ENCODE data around the gene COL11A2.

COL11A2 gene

GRCh38 chr6:33166811-33167210 is 25.5 kb downstream of the COL11A2 start:
- no peak for DNase-seq (ENCODE audit: extremely low spot score)
- ChIA-PET CTCF (no interaction called here), POLR2A (interaction anchor here (1.2 kb wide), 1 partner anchor 42 kb away, joined by 6 read pairs; the partner anchor contains the start of gene RING1)
- TF ChIP-seq ZNF384 (IDR thresholded peaks at IDR 0.05) = no peak
- no peak for TF ChIP-seq SP1 (IDR thresholded peaks at IDR 0.05)
- no peak for TF ChIP-seq ELF4 (IDR thresholded peaks at IDR 0.05)
- TF ChIP-seq NFRKB (IDR thresholded peaks at IDR 0.05) = no peak
- TF ChIP-seq SUZ12 (IDR thresholded peaks at IDR 0.05) = no peak
- TF ChIP-seq BHLHE40 (IDR thresholded peaks at IDR 0.05; ENCODE audit: borderline replicate concordance) = no peak

- ChIA-PET CTCF (no interaction called here), POLR2A (interaction anchor here (1.2 kb wide), 1 partner anchor 42 kb away, joined by 6 read pairs; the partner anchor contains the start of gene RING1)
- TF ChIP-seq CTBP1 (IDR thresholded peaks at IDR 0.05; ENCODE audit: borderline replicate concordance) (no peak), SP1 (IDR thresholded peaks at IDR 0.05) (no peak), SUZ12 (IDR thresholded peaks at IDR 0.05) (no peak), ZNF384 (IDR thresholded peaks at IDR 0.05) (no peak), ELF4 (IDR thresholded peaks at IDR 0.05) (no peak), NFRKB (IDR thresholded peaks at IDR 0.05) (no peak), FOXA1 (IDR thresholded peaks at IDR 0.05) (no peak), FOXM1 (IDR thresholded peaks at IDR 0.05; ENCODE audit: borderline replicate concordance) (no peak), FOXK2 (IDR thresholded peaks at IDR 0.05) (no peak), HDGF (IDR thresholded peaks at IDR 0.05; ENCODE audit: borderline replicate concordance) (no peak), LEF1 (IDR thresholded peaks at IDR 0.05; ENCODE audit: borderline replicate concordance) (no peak), ARNT (IDR thresholded peaks at IDR 0.05) (no peak), L3MBTL2 (conservative IDR thresholded peaks at IDR 0.05) (no peak)
- no peak for DNase-seq (ENCODE audit: extremely low spot score)
Observed at GRCh38 chr6:33166363-33166762, 25.9 kb downstream of the COL11A2 start.

- DNase-seq (ENCODE audit: extremely low spot score) = no peak
- ChIA-PET POLR2A (interaction anchor here (1.0 kb wide), 1 partner anchor 106 kb away, joined by 3 read pairs; the partner anchor contains the start of genes RPS18 and VPS52), CTCF (no interaction called here)
- TF ChIP-seq ZNF384 (IDR thresholded peaks at IDR 0.05) (no peak), L3MBTL2 (conservative IDR thresholded peaks at IDR 0.05) (no peak), PKNOX1 (IDR thresholded peaks at IDR 0.05) (no peak), HDGF (IDR thresholded peaks at IDR 0.05; ENCODE audit: borderline replicate concordance) (no peak), ARNT (IDR thresholded peaks at IDR 0.05) (no peak), SP1 (IDR thresholded peaks at IDR 0.05) (no peak), CTBP1 (IDR thresholded peaks at IDR 0.05; ENCODE audit: borderline replicate concordance) (no peak), TARDBP (IDR thresholded peaks at IDR 0.05) (no peak), SUZ12 (IDR thresholded peaks at IDR 0.05) (no peak), BHLHE40 (IDR thresholded peaks at IDR 0.05; ENCODE audit: borderline replicate concordance) (no peak), FOXM1 (IDR thresholded peaks at IDR 0.05; ENCODE audit: borderline replicate concordance) (no peak), ELF4 (IDR thresholded peaks at IDR 0.05) (no peak), FOXK2 (IDR thresholded peaks at IDR 0.05) (no peak), NFRKB (IDR thresholded peaks at IDR 0.05) (no peak)
Observed at GRCh38 chr6:33165581-33166258, 26.5 kb downstream of the COL11A2 start.

- POLR2A ChIA-PET = interaction anchor here (0.7 to 1.6 kb wide), 3 partner anchors 35 to 107 kb away, joined by 3 to 4 read pairs (median 3); partner anchors contain the start of genes RING1, RPS18 and VPS52
- no peak for DNase-seq (ENCODE audit: extremely low spot score)
- CTCF ChIA-PET = no interaction called here
- no peak for TF ChIP-seq ELF4 (IDR thresholded peaks at IDR 0.05)
Observed at GRCh38 chr6:33164665-33165373, 27.4 kb downstream of the COL11A2 start.

- DNase-seq (ENCODE audit: extremely low spot score) = no peak
- CTCF ChIA-PET = no interaction called here
- TF ChIP-seq BHLHE40 (IDR thresholded peaks at IDR 0.05; ENCODE audit: borderline replicate concordance) (no peak), FOXK2 (IDR thresholded peaks at IDR 0.05) (no peak), NFRKB (IDR thresholded peaks at IDR 0.05) (no peak), SP1 (IDR thresholded peaks at IDR 0.05) (no peak), ZNF384 (IDR thresholded peaks at IDR 0.05) (no peak), ARNT (IDR thresholded peaks at IDR 0.05) (no peak), CTBP1 (IDR thresholded peaks at IDR 0.05; ENCODE audit: borderline replicate concordance) (no peak), PKNOX1 (IDR thresholded peaks at IDR 0.05) (no peak), FOXM1 (IDR thresholded peaks at IDR 0.05; ENCODE audit: borderline replicate concordance) (no peak), LEF1 (IDR thresholded peaks at IDR 0.05; ENCODE audit: borderline replicate concordance) (no peak), L3MBTL2 (conservative IDR thresholded peaks at IDR 0.05) (no peak), FOXA1 (IDR thresholded peaks at IDR 0.05) (no peak), TARDBP (IDR thresholded peaks at IDR 0.05) (no peak), SUZ12 (IDR thresholded peaks at IDR 0.05) (no peak), HDGF (IDR thresholded peaks at IDR 0.05; ENCODE audit: borderline replicate concordance) (no peak), ELF4 (IDR thresholded peaks at IDR 0.05) (no peak)
- POLR2A ChIA-PET = interaction anchor here (0.7 to 1.6 kb wide), 3 partner anchors 36 to 107 kb away, joined by 3 to 6 read pairs (median 4); partner anchors contain the start of genes RING1, RPS18 and VPS52
Observed at GRCh38 chr6:33164176-33164575, 28.1 kb downstream of the COL11A2 start.

- no peak for DNase-seq (ENCODE audit: extremely low spot score)
- POLR2A ChIA-PET = interaction anchor here (0.9 to 1.6 kb wide), 2 partner anchors 45 to 108 kb away, joined by 4 to 6 read pairs; partner anchors contain the start of genes RING1, RPS18 and VPS52
- CTCF ChIA-PET = no interaction called here
- TF ChIP-seq ELF4 (IDR thresholded peaks at IDR 0.05) (no peak), ARNT (IDR thresholded peaks at IDR 0.05) (no peak), PKNOX1 (IDR thresholded peaks at IDR 0.05) (no peak), NFRKB (IDR thresholded peaks at IDR 0.05) (no peak), SUZ12 (IDR thresholded peaks at IDR 0.05) (no peak), SP1 (IDR thresholded peaks at IDR 0.05) (no peak), FOXA1 (IDR thresholded peaks at IDR 0.05) (no peak)
Observed at GRCh38 chr6:33163540-33163939, 28.7 kb downstream of the COL11A2 start.

Data from HEK293T (cell line).